Measurements from ENCODE around the gene HPCA.

HPCA gene

GRCh38 chr1:32907435-32907834 is 21.1 kb downstream of the HPCA start:
- TF ChIP-seq POLR2AphosphoS5 (IDR thresholded peaks at IDR 0.05; ENCODE audit: borderline replicate concordance, low read depth, low read length) = no peak
- TF ChIP-seq EZH2 (IDR thresholded peaks at IDR 0.05) = no peak
- TF ChIP-seq FOXP2 (optimal IDR thresholded peaks at IDR 0.05; ENCODE audit: control extremely low read depth, extremely low read length, insufficient read depth) = no peak
- Histone ChIP-seq H3K27ac (no peak overlapping the region), H3K36me3 (ENCODE audit: insufficient read depth, low read length) (no peaks in the 10 kb centered on the region), H3K9me3 (ENCODE audit: low read depth, low read length) (no peaks in the 10 kb centered on the region), H3K9ac (ENCODE audit: insufficient read length) (no peak overlapping the region), H3K4me3 (no peak overlapping the region)
- no peak for DNase-seq (ENCODE audit: low read depth, low spot score)

- no peak for DNase-seq (ENCODE audit: low read depth, low spot score)
- TF ChIP-seq POLR2AphosphoS5 (IDR thresholded peaks at IDR 0.05; ENCODE audit: borderline replicate concordance, low read depth, low read length) (no peak), EZH2 (IDR thresholded peaks at IDR 0.05) (no peak), FOXP2 (optimal IDR thresholded peaks at IDR 0.05; ENCODE audit: control extremely low read depth, extremely low read length, insufficient read depth) (no peak)
- Histone ChIP-seq H3K9ac (ENCODE audit: insufficient read length) (no peak overlapping the region), H3K36me3 (ENCODE audit: insufficient read depth, low read length) (no peaks in the 10 kb centered on the region), H3K27ac (no peak overlapping the region), H3K4me3 (no peak overlapping the region), H3K9me3 (ENCODE audit: low read depth, low read length) (no peaks in the 10 kb centered on the region)
Observed at GRCh38 chr1:32910319-32910718, 24.0 kb downstream of the HPCA start.

- H3K9ac ChIP-seq (ENCODE audit: insufficient read length) = no peak overlapping the region
- no peak for DNase-seq (ENCODE audit: low read depth, low spot score)
- no peaks in the 10 kb centered on the region for H3K36me3 ChIP-seq (ENCODE audit: insufficient read depth, low read length)
- H3K9me3 ChIP-seq (ENCODE audit: low read depth, low read length) = no peaks in the 10 kb centered on the region
- TF ChIP-seq FOXP2 (optimal IDR thresholded peaks at IDR 0.05; ENCODE audit: control extremely low read depth, extremely low read length, insufficient read depth) = no peak
- TF ChIP-seq EZH2 (IDR thresholded peaks at IDR 0.05) = no peak
- TF ChIP-seq POLR2AphosphoS5 (IDR thresholded peaks at IDR 0.05; ENCODE audit: borderline replicate concordance, low read depth, low read length) = no peak
- H3K27ac ChIP-seq = no peak overlapping the region
- no peak overlapping the region for H3K4me3 ChIP-seq
Observed at GRCh38 chr1:32915766-32916706, 29.7 kb downstream of the HPCA start.

- no peak overlapping the region for H3K9ac ChIP-seq (ENCODE audit: insufficient read length)
- DNase-seq (ENCODE audit: low read depth, low spot score) = no peak
- H3K36me3 ChIP-seq (ENCODE audit: insufficient read depth, low read length) = no peaks in the 10 kb centered on the region
Observed at GRCh38 chr1:32917521-32917920, 31.2 kb downstream of the HPCA start.

GRCh38 chr1:32918179-32918578 is 31.9 kb downstream of the HPCA start:
- H3K9ac ChIP-seq (ENCODE audit: insufficient read length) = no peak overlapping the region
- DNase-seq (ENCODE audit: low read depth, low spot score) = no peak
- TF ChIP-seq POLR2AphosphoS5 (IDR thresholded peaks at IDR 0.05; ENCODE audit: borderline replicate concordance, low read depth, low read length) (no peak), FOXP2 (optimal IDR thresholded peaks at IDR 0.05; ENCODE audit: control extremely low read depth, extremely low read length, insufficient read depth) (no peak), EZH2 (IDR thresholded peaks at IDR 0.05) (no peak)

More at GRCh38 chr1:32917521-32917920, 31.2 kb downstream of the HPCA start:
- Histone ChIP-seq H3K9me3 (ENCODE audit: low read depth, low read length) (no peaks in the 10 kb centered on the region), H3K27ac (no peak overlapping the region), H3K4me3 (no peak overlapping the region)
- TF ChIP-seq FOXP2 (optimal IDR thresholded peaks at IDR 0.05; ENCODE audit: control extremely low read depth, extremely low read length, insufficient read depth) (no peak), EZH2 (IDR thresholded peaks at IDR 0.05) (no peak)

GRCh38 chr1:32919811-32920733 is 33.8 kb downstream of the HPCA start:
- Histone ChIP-seq H3K9me3 (ENCODE audit: low read depth, low read length) (no peaks in the 10 kb centered on the region), H3K9ac (ENCODE audit: insufficient read length) (peak overlapping the region; percentile 28), H3K27ac (peak overlapping the region; percentile 72), H3K36me3 (ENCODE audit: insufficient read depth, low read length) (no peaks in the 10 kb centered on the region), H3K4me3 (peak overlapping the region; percentile 17; the same call in 1 of the 2 replicates)
- TF ChIP-seq POLR2AphosphoS5 (IDR thresholded peaks at IDR 0.05; ENCODE audit: borderline replicate concordance, low read depth, low read length) (no peak), FOXP2 (optimal IDR thresholded peaks at IDR 0.05; ENCODE audit: control extremely low read depth, extremely low read length, insufficient read depth) (no peak), EZH2 (IDR thresholded peaks at IDR 0.05) (no peak)
- peak; percentile 26 for DNase-seq (ENCODE audit: low read depth, low spot score)

More at GRCh38 chr1:32918179-32918578, 31.9 kb downstream of the HPCA start:
- Histone ChIP-seq H3K36me3 (ENCODE audit: insufficient read depth, low read length) (no peaks in the 10 kb centered on the region), H3K4me3 (no peak overlapping the region), H3K27ac (no peak overlapping the region), H3K9me3 (ENCODE audit: low read depth, low read length) (no peaks in the 10 kb centered on the region)

GRCh38 chr1:32920833-32921232 is 34.5 kb downstream of the HPCA start:
- no peak for DNase-seq (ENCODE audit: low read depth, low spot score)
- TF ChIP-seq EZH2 (IDR thresholded peaks at IDR 0.05) = no peak
- TF ChIP-seq FOXP2 (optimal IDR thresholded peaks at IDR 0.05; ENCODE audit: control extremely low read depth, extremely low read length, insufficient read depth) = no peak
- TF ChIP-seq POLR2AphosphoS5 (IDR thresholded peaks at IDR 0.05; ENCODE audit: borderline replicate concordance, low read depth, low read length) = no peak
- no peaks in the 10 kb centered on the region for H3K36me3 ChIP-seq (ENCODE audit: insufficient read depth, low read length)

GRCh38 chr1:32924881-32925344 is 38.6 kb downstream of the HPCA start:
- no peak overlapping the region for H3K27ac ChIP-seq
- H3K36me3 ChIP-seq (ENCODE audit: insufficient read depth, low read length) = no peaks in the 10 kb centered on the region
- H3K9me3 ChIP-seq (ENCODE audit: low read depth, low read length) = no peaks in the 10 kb centered on the region
- TF ChIP-seq POLR2AphosphoS5 (IDR thresholded peaks at IDR 0.05; ENCODE audit: borderline replicate concordance, low read depth, low read length) = no peak
- TF ChIP-seq FOXP2 (optimal IDR thresholded peaks at IDR 0.05; ENCODE audit: control extremely low read depth, extremely low read length, insufficient read depth) = no peak
- TF ChIP-seq EZH2 (IDR thresholded peaks at IDR 0.05) = no peak
- H3K4me3 ChIP-seq = no peak overlapping the region
- H3K9ac ChIP-seq (ENCODE audit: insufficient read length) = no peak overlapping the region
- no peak for DNase-seq (ENCODE audit: low read depth, low spot score)

More at GRCh38 chr1:32920833-32921232, 34.5 kb downstream of the HPCA start:
- no peak overlapping the region for H3K27ac ChIP-seq
- H3K4me3 ChIP-seq = no peak overlapping the region
- no peaks in the 10 kb centered on the region for H3K9me3 ChIP-seq (ENCODE audit: low read depth, low read length)
- no peak overlapping the region for H3K9ac ChIP-seq (ENCODE audit: insufficient read length)

All from SK-N-MC (cell line).